ENCODE measurements around the gene DNAJC11.

The DNAJC11 gene

DNA sequence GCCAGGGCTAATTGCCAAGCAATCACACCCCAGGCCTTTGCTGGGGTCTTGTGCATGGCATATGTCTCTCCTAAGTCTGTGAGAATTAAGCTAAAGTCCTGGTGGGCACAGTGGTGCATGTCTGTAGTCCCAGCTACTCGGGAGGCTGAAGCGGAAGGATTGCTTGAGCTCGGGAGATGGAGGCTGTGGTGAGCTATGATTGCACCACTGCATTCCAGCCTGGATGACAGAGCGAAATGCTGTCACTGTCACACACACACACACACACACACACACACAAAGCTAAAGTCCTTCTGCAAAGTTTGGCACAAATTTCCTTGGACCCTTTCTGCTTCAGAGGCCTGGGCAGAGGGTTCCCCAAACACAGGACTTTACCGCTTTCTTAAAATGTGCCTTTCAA lies 31.3 kb upstream of the DNAJC11 start:
- DNase-seq (ENCODE audit: low read depth) = no peak
- H3K4me3 ChIP-seq (ENCODE audit: low read depth, low read length) = no peak overlapping the region
- TF ChIP-seq, protein P1, sequence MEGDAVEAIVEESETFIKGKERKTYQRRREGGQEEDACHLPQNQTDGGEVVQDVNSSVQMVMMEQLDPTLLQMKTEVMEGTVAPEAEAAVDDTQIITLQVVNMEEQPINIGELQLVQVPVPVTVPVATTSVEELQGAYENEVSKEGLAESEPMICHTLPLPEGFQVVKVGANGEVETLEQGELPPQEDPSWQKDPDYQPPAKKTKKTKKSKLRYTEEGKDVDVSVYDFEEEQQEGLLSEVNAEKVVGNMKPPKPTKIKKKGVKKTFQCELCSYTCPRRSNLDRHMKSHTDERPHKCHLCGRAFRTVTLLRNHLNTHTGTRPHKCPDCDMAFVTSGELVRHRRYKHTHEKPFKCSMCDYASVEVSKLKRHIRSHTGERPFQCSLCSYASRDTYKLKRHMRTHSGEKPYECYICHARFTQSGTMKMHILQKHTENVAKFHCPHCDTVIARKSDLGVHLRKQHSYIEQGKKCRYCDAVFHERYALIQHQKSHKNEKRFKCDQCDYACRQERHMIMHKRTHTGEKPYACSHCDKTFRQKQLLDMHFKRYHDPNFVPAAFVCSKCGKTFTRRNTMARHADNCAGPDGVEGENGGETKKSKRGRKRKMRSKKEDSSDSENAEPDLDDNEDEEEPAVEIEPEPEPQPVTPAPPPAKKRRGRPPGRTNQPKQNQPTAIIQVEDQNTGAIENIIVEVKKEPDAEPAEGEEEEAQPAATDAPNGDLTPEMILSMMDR (IDR thresholded peaks at IDR 0.05; ENCODE audit: insufficient read depth, low read depth, low read length, missing control alignments) = no peak

DNA sequence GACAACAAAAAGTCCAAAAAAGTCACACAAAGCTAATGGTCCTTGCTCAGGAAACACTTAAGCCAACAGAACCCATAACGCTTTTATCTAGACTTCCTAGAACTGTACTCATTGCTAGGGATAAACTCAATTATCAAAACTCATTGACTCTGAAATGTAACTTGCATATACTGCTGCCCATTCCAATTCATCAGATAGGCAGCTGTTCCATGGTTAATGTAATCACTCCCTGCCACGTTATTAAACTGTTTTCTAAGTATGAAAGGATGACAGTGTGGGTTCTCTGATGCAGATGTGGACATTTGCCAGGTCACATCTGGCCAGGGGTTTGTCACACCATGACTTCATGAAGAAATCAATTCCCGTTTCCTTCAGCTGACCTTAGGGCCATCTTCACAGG lies 30.3 kb upstream of the DNAJC11 start:
- TF ChIP-seq, protein P1 (IDR thresholded peaks at IDR 0.05; ENCODE audit: insufficient read depth, low read depth, low read length, missing control alignments) = no peak
- no peak overlapping the region for H3K4me3 ChIP-seq (ENCODE audit: low read depth, low read length)
- no peak for DNase-seq (ENCODE audit: low read depth)

DNA sequence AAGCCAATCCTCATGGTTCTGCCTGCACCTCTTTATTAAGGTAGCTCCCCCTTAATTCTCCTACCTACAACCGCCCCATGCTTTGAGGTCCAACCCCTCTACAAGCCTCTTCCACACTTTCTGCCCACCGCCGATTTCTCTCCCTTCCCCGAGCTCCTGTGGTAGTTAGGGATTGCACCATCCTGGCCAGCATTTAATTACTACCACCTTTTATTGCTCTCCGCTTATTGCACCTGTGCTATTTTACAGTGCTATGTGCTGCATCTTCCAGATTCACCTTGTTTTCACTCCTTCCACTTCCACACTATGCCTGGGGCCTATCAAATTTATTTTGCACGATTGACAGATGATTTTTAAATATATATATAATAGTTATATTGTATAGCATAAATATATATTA lies 29.3 kb upstream of the DNAJC11 start:
- TF ChIP-seq, protein P1 (IDR thresholded peaks at IDR 0.05; ENCODE audit: insufficient read depth, low read depth, low read length, missing control alignments) = no peak
- no peak for DNase-seq (ENCODE audit: low read depth)

DNA sequence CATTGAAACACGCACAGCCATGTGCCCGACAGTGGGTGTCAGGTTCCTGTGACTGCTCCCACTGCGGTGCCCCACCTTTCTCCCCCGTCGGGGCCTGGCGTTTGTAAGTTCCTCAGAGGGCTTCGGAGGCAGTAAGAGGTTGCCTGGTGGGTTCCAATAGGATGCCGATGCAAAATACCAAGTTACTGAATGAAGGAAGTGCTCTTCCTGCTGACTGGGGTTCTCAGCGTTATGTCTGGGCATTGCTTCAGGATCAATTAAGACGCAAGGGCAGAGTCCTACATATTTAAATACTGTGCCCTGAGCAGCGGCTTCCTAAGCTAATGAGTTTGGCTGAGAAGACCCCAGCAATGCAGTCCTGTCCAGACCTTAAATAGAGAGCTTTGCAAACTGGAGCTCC lies 28.9 kb upstream of the DNAJC11 start:
- H3K4me3 ChIP-seq (ENCODE audit: low read depth, low read length) = no peak overlapping the region
- no peak for DNase-seq (ENCODE audit: low read depth)
- TF ChIP-seq, protein P1 (IDR thresholded peaks at IDR 0.05; ENCODE audit: insufficient read depth, low read depth, low read length, missing control alignments) = no peak

More for the DNA sequence above, 29.3 kb upstream of the DNAJC11 start:
- no peak overlapping the region for H3K4me3 ChIP-seq (ENCODE audit: low read depth, low read length)

DNA sequence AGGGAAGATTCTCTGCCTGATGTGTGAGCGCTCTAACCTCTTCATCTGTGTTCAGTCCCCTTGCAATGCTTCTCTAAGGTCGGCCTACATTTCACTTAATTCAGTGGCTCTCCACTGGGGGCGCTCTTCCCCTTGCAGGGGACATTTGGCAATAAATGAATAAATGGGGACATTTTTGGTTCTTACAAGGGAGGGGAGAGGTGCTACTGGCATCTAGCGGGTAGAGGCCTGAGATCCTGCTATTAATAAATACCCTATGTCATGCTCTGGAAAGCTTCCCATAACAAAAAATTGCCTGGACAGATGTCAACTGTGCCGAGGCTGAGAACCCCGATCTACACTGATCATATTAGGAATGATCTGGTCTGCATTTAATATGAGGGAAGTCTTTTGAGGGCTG lies 25.9 kb upstream of the DNAJC11 start:
- TF ChIP-seq, protein P1 (IDR thresholded peaks at IDR 0.05; ENCODE audit: insufficient read depth, low read depth, low read length, missing control alignments) = peak; percentile 82
- H3K4me3 ChIP-seq (ENCODE audit: low read depth, low read length) = no peak overlapping the region
- peak; percentile 77 for DNase-seq (ENCODE audit: low read depth)

DNA sequence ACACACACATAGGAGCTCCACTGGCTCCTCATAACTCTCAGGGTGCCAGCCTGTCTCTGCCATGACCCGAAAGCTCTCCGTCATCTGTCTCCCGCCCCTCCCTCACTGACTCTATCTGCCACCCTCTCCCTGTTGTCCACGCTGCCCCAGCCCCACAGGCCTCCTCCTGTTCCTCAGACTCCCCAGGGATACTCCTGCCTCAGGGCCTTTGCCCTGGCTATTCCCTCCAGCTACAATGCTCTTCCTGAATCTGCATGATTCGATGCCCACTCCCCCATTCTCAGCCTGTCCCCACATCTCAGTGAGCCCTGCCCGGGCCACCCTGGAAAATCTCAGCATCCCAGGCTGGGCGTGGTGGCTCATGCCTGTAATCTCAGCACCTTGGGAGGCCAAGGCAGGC lies 24.6 kb upstream of the DNAJC11 start:
- H3K4me3 ChIP-seq (ENCODE audit: low read depth, low read length) = no peak overlapping the region
- no peak for DNase-seq (ENCODE audit: low read depth)
- TF ChIP-seq, protein P1 (IDR thresholded peaks at IDR 0.05; ENCODE audit: insufficient read depth, low read depth, low read length, missing control alignments) = no peak

DNA sequence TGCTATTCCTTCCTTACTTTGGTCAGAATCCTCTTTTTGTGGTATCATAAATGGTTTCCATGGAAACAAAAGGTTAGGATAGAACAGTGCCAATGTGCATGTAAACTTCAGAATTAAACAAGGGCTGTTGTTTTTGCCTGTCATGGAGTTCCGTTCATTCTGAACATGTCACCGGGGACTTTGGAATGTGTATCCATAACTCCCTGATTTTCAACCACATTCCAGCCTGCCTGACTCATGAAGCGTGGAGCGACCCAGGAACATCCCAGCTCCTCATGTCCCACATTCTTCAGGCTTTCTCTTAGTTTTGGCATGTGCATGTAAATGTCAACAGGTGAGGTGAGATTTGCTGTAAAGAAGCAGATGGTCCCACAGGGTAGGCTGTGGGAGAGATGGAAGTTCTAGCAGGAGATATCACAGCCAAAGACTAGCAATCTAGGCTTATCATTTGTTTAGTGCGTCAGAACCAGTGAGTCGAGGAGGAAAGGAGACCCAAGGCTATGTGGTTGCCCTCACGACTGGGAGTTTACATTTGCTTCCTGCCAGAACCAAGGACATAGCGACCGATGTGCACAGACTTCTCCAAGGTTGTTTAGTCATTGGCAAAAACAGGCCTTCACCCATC lies 23.0 kb upstream of the DNAJC11 start:
- TF ChIP-seq, protein P1 (IDR thresholded peaks at IDR 0.05; ENCODE audit: insufficient read depth, low read depth, low read length, missing control alignments) = no peak
- no peak for DNase-seq (ENCODE audit: low read depth)
- H3K4me3 ChIP-seq (ENCODE audit: low read depth, low read length) = no peak overlapping the region

Measured in GM12865 (cell line).